Right cardiac atrium (tissue), 5 donors: ENCODE measurements around the gene BHLHA9. TPM values are rescaled to one million over a fixed set of nuclear protein-coding genes. Genes with fewer than 3 reads are reported as not detected.

Experiments used
- polyA plus RNA-seq: library from polyadenylated mRNA; stranded (reverse); fragments of 200-250 nt; gene quantifications from one replicate; pipeline ENCODE4 v1.2.3, GENCODE V29; 2013
- total RNA-seq, 4 donors: library from RNA; stranded (reverse); fragmentation: NEBNext Ultra II Directional; extraction: Animal tissue kit (Norgen Biotek cat#: 25700); gene quantifications; one replicate each; pipeline ENCODE4 v1.2.1, GENCODE V29; 2021
- donor health status: healthy with polysubstance abuse.
- donor health status: DM: no; HTN: yes; CAD: no.
- donor health status: DM: no; HTN: no; CAD: no.
- donor health status: DM: no; HTN: yes; CAD: no; lungs with severe emphysema.
- donor health status: DM: yes; HTN: yes; CAD: no.

BHLHA9 gene
- total and polyA plus RNA-seq, 5 donors = not detected

Other genes starting within 250 kb of the BHLHA9 start
- gene ABR, start 90.5 kb upstream of the BHLHA9 start, total RNA-seq = 100 to 1,000 TPM; 130 to 164 (median 154) TPM
- 77.4 TPM for gene ABR, start 90.5 kb upstream of the BHLHA9 start, polyA plus RNA-seq
- 1 to 10 TPM in 1 of 4 donors, under 1 TPM in 3; 0.21 to 4.2 (median 0.27) TPM for gene TRARG1, start 9.2 kb downstream of the BHLHA9 start, total RNA-seq
- 7.1 TPM for gene TRARG1, start 9.2 kb downstream of the BHLHA9 start, polyA plus RNA-seq
- 100 to 1,000 TPM; 484 to 570 (median 535) TPM for gene YWHAE, start 129.8 kb downstream of the BHLHA9 start, total RNA-seq
- 366 TPM for gene YWHAE, start 129.8 kb downstream of the BHLHA9 start, polyA plus RNA-seq
- gene CRK, start 185.8 kb downstream of the BHLHA9 start, total RNA-seq = 10 to 100 TPM; 33.9 to 44.8 (median 38.9) TPM
- gene CRK, start 185.8 kb downstream of the BHLHA9 start, polyA plus RNA-seq = 21.3 TPM
- gene MYO1C, start 222.2 kb downstream of the BHLHA9 start, total RNA-seq = 100 to 1,000 TPM; 149 to 185 (median 180) TPM
- gene MYO1C, start 222.2 kb downstream of the BHLHA9 start, polyA plus RNA-seq = 78.9 TPM
- gene INPP5K, start 246.2 kb downstream of the BHLHA9 start, total RNA-seq = 10 to 100 TPM; 28.7 to 34.7 (median 32.4) TPM
- gene INPP5K, start 246.2 kb downstream of the BHLHA9 start, polyA plus RNA-seq = 21.4 TPM